HG03097 (cell line): ENCODE measurements around the gene CEBPZOS.

Experiments used
- ATAC-seq: cut with Tn5 transposase; IDR thresholded peaks from one replicate; pipeline ENCODE4 v1.9.1; 2021; ENCODE audit not compliant: unreplicated experiment, low FRiP score

Gene CEBPZOS

DNA sequence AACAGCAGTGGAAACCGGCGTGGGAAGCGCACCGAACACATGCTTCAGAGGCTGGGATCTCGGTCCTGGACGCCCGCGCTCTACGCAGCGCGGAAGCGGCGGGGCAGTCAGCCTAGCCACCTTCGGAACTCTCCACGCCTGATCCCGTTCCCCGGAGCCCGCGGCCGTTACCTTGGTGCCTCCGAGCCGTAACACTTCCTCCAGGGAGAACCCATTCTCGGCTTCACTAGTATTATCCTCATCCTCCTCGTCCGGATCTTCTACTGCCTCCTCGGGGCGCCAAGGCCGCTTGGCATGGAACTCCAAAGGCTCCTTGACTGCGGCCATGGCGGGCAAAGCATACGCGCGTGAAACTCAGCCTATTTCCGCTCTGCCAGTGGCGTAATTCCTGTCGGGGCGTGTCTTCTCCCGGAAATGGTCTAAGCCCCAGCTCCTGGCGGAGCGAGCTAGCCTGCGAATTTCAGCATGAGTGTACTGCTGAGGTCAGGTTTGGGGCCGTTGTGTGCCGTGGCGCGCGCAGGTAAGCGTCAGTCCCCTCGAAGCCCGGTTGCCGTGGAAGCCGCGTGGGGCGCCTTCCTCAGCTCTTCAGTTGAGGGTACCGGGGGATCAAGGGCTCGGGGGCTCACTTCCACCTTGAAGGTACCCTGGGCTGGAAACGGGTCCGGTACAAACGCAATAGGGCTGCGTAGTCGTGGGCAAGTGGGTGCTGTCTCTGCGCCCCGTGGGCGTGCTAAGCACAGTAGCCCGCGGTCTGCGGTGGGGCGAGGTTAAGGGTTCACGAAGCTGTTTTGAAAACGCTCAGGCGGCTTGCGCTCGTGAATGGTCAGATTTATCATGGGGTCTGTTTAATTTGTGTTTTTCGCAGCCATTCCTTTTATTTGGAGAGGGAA lies 35.2 kb downstream of the CEBPZOS start, which contains the start of the genes CEBPZ and NDUFAF7:
TSS of gene CEBPZ (minus strand) at position 356 of the 890 bp plus-strand sequence. CDS start at position 327, 29 bp downstream.
TSS of gene NDUFAF7 (plus strand) at position 418 of the 890 bp plus-strand sequence. CDS start at position 466, 48 bp downstream.
- peak; percentile 89 for ATAC-seq

DNA sequence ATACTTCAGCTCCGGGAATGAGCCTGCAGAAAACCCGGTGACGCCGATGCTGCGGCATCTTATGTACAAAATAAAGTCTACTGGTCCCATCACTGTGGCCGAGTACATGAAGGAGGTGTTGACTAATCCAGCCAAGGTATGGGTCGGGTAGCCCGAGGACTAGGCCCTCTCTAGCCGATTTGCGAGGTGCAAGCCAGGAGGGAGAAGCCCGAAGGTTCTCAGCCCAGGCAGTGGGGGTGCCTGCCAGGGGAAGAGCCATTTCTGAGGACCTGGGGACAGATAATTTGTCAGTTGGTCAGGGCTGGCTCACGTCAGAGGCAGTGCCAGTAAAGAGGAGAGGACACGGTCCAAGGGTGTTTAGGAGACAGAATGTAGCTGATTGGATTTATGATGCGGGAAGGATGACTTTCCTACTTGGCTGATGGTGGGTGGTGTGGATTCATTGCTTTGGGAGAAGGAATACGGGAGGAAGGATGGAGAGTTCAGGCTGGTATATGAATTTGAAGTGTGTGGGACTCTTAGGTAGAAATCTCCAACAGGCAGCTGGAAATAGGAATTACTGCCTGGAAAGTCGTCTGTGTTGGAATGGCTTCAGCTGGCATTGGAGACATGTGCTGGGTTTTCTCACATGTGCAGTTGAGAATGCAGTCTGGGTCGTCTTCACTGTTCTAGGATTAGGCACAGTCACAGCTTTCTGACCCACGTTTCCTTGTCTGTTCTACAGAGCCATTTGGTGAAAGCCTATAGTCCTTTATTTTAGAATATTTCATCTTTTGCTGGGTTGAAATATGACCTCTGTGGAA lies 36.0 kb downstream of the CEBPZOS start:
- no peak for ATAC-seq

DNA sequence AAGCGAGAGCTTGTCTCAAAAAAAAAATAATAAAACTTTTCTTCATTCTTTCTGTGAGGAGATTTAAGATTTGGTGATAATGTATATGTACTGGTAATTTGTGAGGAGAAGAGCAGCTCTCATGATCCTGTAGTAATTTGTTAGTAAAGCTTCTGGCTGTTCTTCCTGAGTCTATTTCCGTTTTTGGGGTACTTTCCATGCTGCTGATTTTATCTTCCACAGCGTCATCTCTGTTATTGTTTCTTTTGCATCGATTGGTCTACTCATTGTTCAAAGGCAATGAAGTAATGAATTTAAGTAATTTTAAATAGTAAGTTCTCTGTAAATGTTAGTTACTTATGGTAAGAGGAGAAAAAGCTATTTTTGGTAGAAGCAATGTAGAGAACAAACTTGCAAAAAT lies 47.1 kb downstream of the CEBPZOS start:
- ATAC-seq: no peak

DNA sequence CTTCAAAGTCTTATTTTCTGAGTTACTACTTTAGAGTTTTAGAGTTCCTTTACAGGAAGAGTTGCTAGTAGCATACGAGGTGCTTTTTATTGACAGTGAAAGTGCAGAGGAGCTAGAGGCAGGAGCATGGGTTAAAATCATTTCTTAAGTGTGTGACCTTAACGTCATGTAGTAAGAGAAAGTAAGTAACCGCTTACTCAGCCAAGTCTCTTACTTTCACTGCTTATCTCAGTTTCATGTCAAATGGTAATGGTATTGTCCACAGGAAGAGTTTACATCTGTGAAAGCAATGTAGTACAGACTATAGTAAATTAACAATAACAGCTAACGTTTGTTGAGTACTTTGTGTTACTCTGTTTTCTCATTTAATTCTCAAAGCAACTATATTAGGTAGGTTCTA lies 47.7 kb downstream of the CEBPZOS start:
- ATAC-seq: no peak

DNA sequence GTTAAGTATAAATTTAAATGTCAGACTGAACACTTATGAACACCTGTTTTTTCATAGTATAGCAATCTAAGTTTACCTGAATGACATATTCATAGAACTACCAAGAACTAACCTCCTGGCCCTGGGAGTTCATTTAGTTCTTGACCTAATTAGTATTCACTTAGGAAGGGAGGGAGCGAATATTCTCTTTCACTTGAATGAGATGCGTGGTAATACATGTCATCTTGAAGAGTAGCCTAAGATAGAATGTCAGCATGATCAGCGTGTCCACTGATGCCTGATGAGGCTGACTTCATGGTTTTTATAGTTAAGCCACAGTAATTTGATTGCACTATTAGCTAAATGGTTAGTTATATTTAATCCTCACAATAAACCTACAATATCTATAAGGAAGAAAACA lies 48.5 kb downstream of the CEBPZOS start:
- no peak for ATAC-seq

DNA sequence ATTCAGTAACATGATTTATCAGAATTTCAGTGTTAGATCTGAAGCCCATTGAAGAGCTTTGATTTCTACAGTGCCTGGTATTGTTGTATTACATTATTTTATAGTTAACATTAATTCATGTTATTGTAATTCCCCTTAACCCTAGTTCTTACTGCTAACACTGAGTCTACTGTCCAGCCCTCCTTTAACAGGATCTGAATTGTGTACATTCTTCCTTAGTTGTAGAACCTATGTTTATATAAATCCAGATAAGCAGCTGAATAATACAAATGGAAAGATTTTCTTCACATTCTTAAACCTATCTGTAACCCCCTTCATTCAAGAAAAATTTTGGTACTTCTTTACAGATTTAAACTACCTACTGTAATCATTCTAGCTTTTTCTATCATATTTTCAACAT lies 49.9 kb downstream of the CEBPZOS start:
- ATAC-seq: no peak

DNA sequence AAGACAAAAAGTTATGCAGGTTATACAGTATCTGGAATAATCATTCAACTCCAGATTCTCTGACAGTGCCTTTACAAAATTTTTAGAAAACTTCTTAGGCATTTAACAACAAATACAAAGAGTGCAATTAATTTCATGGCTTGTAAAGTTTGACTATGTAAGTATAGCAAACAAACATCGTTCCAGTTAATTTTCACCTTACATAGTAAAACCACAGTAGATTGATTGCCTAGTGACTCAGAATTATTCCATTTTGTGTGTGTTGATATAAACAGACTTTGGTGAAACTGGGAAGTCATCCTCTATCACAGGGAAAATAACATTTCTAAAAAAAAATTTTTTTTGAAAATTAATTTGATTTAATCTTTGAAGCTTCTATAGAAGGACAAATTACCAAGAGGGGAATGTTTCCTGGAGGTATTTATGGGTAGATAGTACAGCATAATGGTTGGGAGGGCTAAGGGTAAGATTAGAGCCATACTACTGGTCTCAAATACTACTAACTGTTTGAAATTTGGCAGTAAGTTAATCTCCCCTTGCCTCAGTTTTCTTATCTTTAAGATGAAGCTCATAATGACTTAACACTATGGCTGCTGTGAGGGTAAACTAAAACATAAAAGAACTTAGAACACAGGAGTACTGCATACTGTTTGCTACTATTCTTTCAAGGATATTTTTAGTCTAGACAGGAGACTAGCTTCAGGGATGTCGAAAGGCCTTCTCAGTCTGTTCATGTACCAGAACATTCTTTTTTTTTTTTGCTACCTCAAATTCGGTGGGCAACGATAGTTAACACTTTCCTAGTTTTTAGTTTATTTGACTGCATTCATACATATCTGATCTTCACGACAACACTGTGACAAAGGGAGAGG lies 54.8 kb downstream of the CEBPZOS start:
- ATAC-seq: no peak
